ENCODE results near the gene CLIC1. TPM values are rescaled to one million over a fixed set of nuclear protein-coding genes. Genes with fewer than 3 reads are reported as not detected.

The CLIC1 gene
- total RNA-seq: 100 to 1,000 TPM; 534 to 538 TPM

DNA sequence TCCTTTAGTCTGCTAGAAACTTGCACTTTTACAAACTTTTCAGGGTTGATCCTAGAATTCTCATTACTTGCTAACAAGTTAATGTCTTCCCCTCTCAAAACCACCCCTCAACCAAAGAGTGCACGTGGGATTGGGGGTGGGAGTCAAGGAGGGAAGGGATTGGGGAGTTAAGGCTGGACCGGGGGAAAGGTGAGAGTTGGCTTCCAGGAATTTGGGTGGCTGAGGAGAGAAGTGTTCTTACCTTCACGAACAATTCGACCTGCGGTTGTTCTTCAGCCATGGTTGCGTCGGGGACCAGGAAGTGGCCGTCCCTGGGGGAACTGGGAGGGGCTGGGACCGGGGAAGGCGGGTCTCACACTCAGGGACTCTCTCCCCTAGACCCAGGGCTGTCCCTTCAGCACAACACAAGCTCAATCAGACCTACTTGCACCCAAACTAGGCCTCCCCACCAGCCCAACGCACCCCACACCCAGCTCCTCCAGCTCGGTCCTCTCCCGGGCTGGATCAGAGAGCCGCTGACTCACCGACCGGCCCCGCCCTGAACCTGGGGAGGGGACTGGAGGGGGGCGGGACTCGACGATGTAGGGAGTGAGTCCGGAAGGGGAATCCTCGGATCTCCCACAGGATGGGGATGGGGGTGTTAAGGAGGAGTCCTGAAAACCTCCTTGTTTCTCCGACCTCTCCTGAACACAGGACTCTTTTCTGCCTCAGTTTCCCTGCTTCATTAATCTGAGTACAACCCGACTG, at the start of gene CLIC1:
TSS of gene CLIC1 (minus strand) at position 510 of the 747 bp plus-strand sequence. CDS start at position 280, 230 bp downstream.

GRCh38 chr6:31776989-31777666, 40.8 kb upstream of the CLIC1 start, which contains the start of gene VWA7:
Gene VWA7, minus strand, starts transcription at chr6:31777328. Its CDS starts 549 bp downstream, at chr6:31776779.

GRCh38 chr6:31762356-31762755, 26.0 kb upstream of the CLIC1 start, which contains the start of gene SAPCD1:
Gene SAPCD1, plus strand, starts transcription at chr6:31762656. Its CDS starts 399 bp downstream, at chr6:31763055.

GRCh38 chr6:31739639-31740396, 3.5 kb upstream of the CLIC1 start, which contains the start of gene MSH5:
Gene MSH5, plus strand, starts transcription at chr6:31740005. Its CDS starts 462 bp downstream, at chr6:31740467.

GRCh38 chr6:31728767-31729514, 7.4 kb downstream of the CLIC1 start, which contains the start of gene DDAH2:
Gene DDAH2, minus strand, starts transcription at chr6:31729299. Its CDS starts 138 bp downstream, at chr6:31729161.

GRCh38 chr6:31723245-31723979, 12.9 kb downstream of the CLIC1 start, which contains the start of gene MPIG6B:
Gene MPIG6B, plus strand, starts transcription at chr6:31723373. Its CDS starts 11 bp downstream, at chr6:31723384.

DNA sequence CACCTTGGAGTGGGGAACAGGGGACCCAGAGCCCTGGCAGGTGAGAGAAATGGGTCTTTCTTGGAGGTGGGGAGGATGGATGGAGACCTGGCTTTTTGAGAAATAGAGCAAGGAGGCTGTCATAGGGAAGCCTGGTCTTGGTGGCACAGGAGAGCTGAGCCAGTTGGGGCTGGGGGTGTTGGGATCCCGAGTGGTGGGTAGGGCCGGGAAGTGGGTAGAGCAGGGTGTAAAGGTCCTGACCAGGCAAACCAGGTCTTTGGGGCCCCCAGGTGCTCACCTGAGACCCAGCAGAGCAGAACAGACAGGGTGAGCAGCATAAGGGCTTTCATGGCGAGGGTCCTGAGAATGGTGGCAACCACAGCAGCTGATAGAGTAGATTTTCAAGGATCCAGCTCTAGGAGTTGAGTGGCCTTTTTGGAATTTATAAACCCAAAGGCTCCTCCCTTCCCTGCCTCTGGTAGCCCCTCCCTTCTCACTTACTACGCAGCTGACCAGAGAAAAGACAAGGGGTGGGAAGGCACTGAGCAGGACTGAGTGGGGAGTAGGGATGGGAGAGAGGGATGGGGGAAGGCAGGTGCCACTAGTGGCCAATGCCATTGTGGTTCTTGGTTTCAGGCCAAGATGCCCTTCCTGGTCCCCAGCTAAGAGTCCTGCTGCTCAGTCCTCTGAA, 14.8 kb downstream of the CLIC1 start, which contains the start of gene LY6G6C:
TSS of gene LY6G6C (minus strand) at position 396 of the 670 bp plus-strand sequence. CDS start at position 329, 67 bp downstream.

DNA sequence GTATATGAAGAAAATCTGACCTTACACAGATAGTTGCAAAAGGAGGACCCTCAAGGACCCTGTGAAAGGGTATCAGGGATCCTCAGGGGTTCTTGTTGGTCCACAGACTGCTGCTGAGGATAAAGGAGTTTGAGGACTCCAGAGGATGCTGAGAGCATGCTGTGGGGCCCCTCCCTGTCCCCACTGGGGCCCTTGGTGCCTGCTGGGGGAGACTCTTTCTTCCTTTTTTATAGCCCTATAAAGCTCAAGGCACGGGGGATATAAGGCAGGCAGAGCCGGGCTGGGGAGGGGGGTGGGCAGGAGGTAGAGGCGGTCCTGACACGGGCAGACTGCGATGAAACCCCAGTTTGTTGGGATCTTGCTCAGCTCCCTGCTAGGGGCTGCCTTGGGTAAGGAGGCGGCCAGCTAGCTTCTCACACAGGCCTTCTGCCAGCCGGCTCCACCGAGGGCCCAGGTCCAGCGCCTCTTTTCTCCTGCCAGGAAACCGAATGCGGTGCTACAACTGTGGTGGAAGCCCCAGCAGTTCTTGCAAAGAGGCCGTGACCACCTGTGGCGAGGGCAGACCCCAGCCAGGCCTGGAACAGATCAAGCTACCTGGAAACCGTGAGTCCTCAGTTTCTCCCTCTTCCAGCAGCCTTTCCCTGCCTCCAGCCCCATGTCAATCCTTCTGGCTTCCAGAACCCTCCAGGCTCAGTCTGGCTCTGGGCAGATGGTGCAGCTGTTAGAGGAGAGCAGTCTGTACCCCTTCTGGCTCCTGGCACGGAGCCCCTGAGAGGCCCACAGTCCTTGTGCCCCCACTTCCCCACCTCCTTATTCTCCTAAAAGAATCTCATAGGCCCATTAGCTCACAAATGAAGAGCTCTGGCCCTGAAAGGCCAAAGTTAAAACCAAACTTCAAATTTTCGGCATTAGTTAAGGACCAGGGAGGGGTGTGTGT, 21.0 kb downstream of the CLIC1 start, which contains the start of gene LY6G6D:
TSS of gene LY6G6D (plus strand) at position 327 of the 937 bp plus-strand sequence. CDS start at position 335, 8 bp downstream.

GRCh38 chr6:31706599-31706998, 29.7 kb downstream of the CLIC1 start, which contains the start of gene LY6G6F:
Gene LY6G6F, plus strand, starts transcription at chr6:31706866. Its CDS starts 41 bp downstream, at chr6:31706907.

DNA sequence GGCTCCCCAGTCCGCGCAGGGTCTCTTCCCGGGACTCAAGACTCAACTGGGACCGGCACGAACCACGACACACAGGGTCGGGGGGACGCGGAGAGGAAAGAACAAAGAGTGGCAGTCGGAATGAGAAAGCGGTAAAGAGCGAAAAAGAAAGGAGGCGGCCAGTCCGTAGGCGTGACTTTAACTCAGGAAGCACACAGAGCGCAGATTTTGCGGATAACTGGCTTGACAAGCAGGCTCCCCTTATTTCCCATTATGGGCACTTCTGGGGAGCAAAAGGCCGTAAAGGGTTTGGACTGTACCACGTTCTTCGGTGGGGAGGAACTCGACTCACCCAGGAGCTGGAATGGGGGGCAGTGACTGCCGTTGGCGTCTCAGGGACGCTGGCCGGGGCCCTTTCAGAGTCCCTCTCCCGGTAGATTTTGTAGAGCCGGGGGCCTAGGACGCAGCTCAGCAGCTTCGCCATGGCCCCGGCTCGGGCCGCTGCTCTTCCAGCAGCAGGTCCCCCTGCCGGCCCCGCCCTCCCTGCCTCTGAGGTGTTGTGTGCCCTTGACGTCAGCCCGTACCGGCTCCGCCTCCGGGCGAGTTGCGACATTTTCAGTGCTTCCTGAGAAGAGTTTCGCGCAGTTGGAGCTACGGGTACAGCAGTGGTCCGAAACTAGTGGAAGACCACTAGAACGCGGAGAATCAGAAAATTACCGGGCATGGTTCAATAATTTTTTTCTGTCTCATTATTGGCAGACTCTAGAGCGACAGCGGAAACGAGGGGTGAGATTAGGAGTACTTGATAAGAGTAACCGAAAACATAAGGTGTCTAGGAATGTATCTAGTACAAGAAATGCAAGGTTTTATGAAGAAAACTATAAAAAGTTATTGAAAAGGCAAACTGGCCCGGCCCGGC, 33.3 kb downstream of the CLIC1 start, which contains the start of gene ABHD16A:
TSS of gene ABHD16A (minus strand) at position 506 of the 898 bp plus-strand sequence. CDS start at position 463, 43 bp downstream.

Small RNAs within 50 kb of the gene (microRNA-seq; reads per million reads assigned to microRNA genes)
- 1.5 reads per million for gene MIR4646 (ENCODE audit: borderline microRNAs expressed, borderline replicate concordance)

Other genes starting within 250 kb of the CLIC1 start
- 10 to 100 TPM; 37.8 to 38.1 TPM for gene MICB, start 238.4 kb downstream of the CLIC1 start, total RNA-seq
- not detected for gene MCCD1, start 207.6 kb downstream of the CLIC1 start, total RNA-seq
- 100 to 1,000 TPM; 423 to 444 TPM for gene DDX39B, start 194.5 kb downstream of the CLIC1 start, total RNA-seq
- 1 to 10 TPM; 3.5 to 4.2 TPM for gene ATP6V1G2, start 189.9 kb downstream of the CLIC1 start, total RNA-seq
- gene NFKBIL1, start 188.9 kb downstream of the CLIC1 start, total RNA-seq: 10 to 100 TPM; 12.9 to 15.8 TPM
- 10 to 100 TPM; 29.6 TPM for gene LTA, start 164.2 kb downstream of the CLIC1 start, total RNA-seq
- 10 to 100 TPM; 51.3 to 53.4 TPM for gene TNF, start 161.0 kb downstream of the CLIC1 start, total RNA-seq
- 1,000 to 10,000 TPM; 1,438 to 1,452 TPM for gene LTB, start 154.1 kb downstream of the CLIC1 start, total RNA-seq
- 10 to 100 TPM; 67.8 to 71.0 TPM for gene LST1, start 150.3 kb downstream of the CLIC1 start, total RNA-seq
- 10 to 100 TPM; 27.6 to 28.8 TPM for gene NCR3, start 143.5 kb downstream of the CLIC1 start, total RNA-seq
- 10 to 100 TPM; 45.4 to 46.1 TPM for gene AIF1, start 121.3 kb downstream of the CLIC1 start, total RNA-seq
- 100 to 1,000 TPM; 210 to 211 TPM for gene PRRC2A, start 115.8 kb downstream of the CLIC1 start, total RNA-seq
- gene BAG6, start 83.9 kb downstream of the CLIC1 start, total RNA-seq: 100 to 1,000 TPM; 278 to 280 TPM
- gene APOM, start 80.6 kb downstream of the CLIC1 start, total RNA-seq: 1 to 10 TPM; 3.8 to 3.9 TPM
- 10 to 100 TPM; 23.6 to 24.2 TPM for gene C6orf47, start 75.8 kb downstream of the CLIC1 start, total RNA-seq
- 10 to 100 TPM; 26.4 to 29.1 TPM for gene GPANK1, start 71.5 kb downstream of the CLIC1 start, total RNA-seq
- gene CSNK2B, start 70.5 kb downstream of the CLIC1 start, total RNA-seq: 100 to 1,000 TPM; 181 to 195 TPM
- gene LY6G5B, start 66.6 kb downstream of the CLIC1 start, total RNA-seq: 10 to 100 TPM; 20.3 to 23.5 TPM
- gene LY6G5C, start 55.5 kb downstream of the CLIC1 start, total RNA-seq: 1 to 10 TPM; 1.8 to 2.2 TPM
- gene ABHD16A, start 33.2 kb downstream of the CLIC1 start, total RNA-seq: 10 to 100 TPM; 50.4 to 54.9 TPM
- not detected for gene LY6G6F, start 29.7 kb downstream of the CLIC1 start, total RNA-seq
- gene LY6G6D, start 21.2 kb downstream of the CLIC1 start, total RNA-seq: not detected
- not detected for gene LY6G6C, start 14.8 kb downstream of the CLIC1 start, total RNA-seq
- gene MPIG6B, start 13.2 kb downstream of the CLIC1 start, total RNA-seq: under 1 TPM; 0.22 to 0.43 TPM
- 10 to 100 TPM; 18.1 to 18.9 TPM for gene DDAH2, start 7.2 kb downstream of the CLIC1 start, total RNA-seq
- 10 to 100 TPM; 47.4 to 47.7 TPM for gene MSH5, start 3.5 kb upstream of the CLIC1 start, total RNA-seq
- gene SAPCD1, start 26.1 kb upstream of the CLIC1 start, total RNA-seq: 10 to 100 TPM; 11.3 to 12.0 TPM
- gene VWA7, start 40.8 kb upstream of the CLIC1 start, total RNA-seq: 1 to 10 TPM; 3.8 to 3.9 TPM
- 10 to 100 TPM; 74.6 to 79.2 TPM for gene VARS1, start 59.2 kb upstream of the CLIC1 start, total RNA-seq
- gene LSM2, start 70.4 kb upstream of the CLIC1 start, total RNA-seq: 10 to 100 TPM; 72.5 to 75.6 TPM
- 1 to 10 TPM; 3.7 to 3.8 TPM for gene HSPA1L, start 78.8 kb upstream of the CLIC1 start, total RNA-seq
- gene HSPA1A, start 79.0 kb upstream of the CLIC1 start, total RNA-seq: 10 to 100 TPM; 75.8 to 83.8 TPM
- 10 to 100 TPM; 35.5 to 35.9 TPM for gene HSPA1B, start 91.2 kb upstream of the CLIC1 start, total RNA-seq
- gene NEU1, start 126.3 kb upstream of the CLIC1 start, total RNA-seq: 10 to 100 TPM; 23.4 to 23.7 TPM
- gene SLC44A4, start 142.5 kb upstream of the CLIC1 start, total RNA-seq: not detected
- gene EHMT2, start 161.2 kb upstream of the CLIC1 start, total RNA-seq: 10 to 100 TPM; 60.9 to 61.4 TPM
- gene ZBTB12, start 165.6 kb upstream of the CLIC1 start, total RNA-seq: 1 to 10 TPM; 1.5 to 2.4 TPM
- under 1 TPM; 0.51 to 0.93 TPM for gene C2, start 191.2 kb upstream of the CLIC1 start, total RNA-seq
- gene CFB, start 209.6 kb upstream of the CLIC1 start, total RNA-seq: not detected
- 10 to 100 TPM; 60.9 to 61.7 TPM for gene NELFE, start 222.4 kb upstream of the CLIC1 start, total RNA-seq
- gene SKIC2, start 222.6 kb upstream of the CLIC1 start, total RNA-seq: 10 to 100 TPM; 71.6 to 77.8 TPM
- gene DXO, start 235.6 kb upstream of the CLIC1 start, total RNA-seq: 10 to 100 TPM; 17.1 to 17.9 TPM
- gene C4A, start 245.5 kb upstream of the CLIC1 start, total RNA-seq: 1 to 10 TPM; 4.2 to 6.2 TPM